ENCODE results near the gene GALNT14. TPM values are rescaled to one million over a fixed set of nuclear protein-coding genes. Genes with fewer than 3 reads are reported as not detected.

The GALNT14 gene
- total and polyA plus RNA-seq, 2 of the 8 experiments (the other 6 are each of a cell fraction or from before 2014, with no cell fraction given): 13.0 to 13.7 TPM

GRCh38 chr2:30883184-30883583, 255.1 kb downstream of the GALNT14 start:
- H3K4me3 ChIP-seq (ENCODE audit: extremely low read depth in 1 of 4, insufficient read depth in 2 of 4, low read depth in 3 of 4, low read length in 4 of 4): no peak overlapping the region
- no peak overlapping the region for H4K8ac ChIP-seq (ENCODE audit: extremely low read depth, insufficient read depth, low read length)
- no peak overlapping the region for H3K56ac ChIP-seq (replicated peaks; ENCODE audit: insufficient read length, low read depth, low read length)
- H3K4me1 ChIP-seq (replicated peaks in 1 of 4; ENCODE audit: control insufficient read depth in 3 of 4, insufficient read depth in 4 of 4, low read length in 3 of 4): peaks cover 2 to 15% (median 8%) of the 10 kb centered on the region in 4 experiments; a peak in 5 of 7 replicates
- H3K4me2 ChIP-seq (ENCODE audit: insufficient read depth in 1 of 2, low read depth in 2 of 2, low read length in 2 of 2): no peak overlapping the region
- no peak overlapping the region for H3K9ac ChIP-seq (replicated peaks in 1 of 4; ENCODE audit: extremely low read depth in 1 of 4, low read depth in 3 of 4, low read length in 3 of 4)
- no peak overlapping the region for H2BK5ac ChIP-seq (ENCODE audit: low read depth, low read length)
- no peak overlapping the region; the same call in 1 of the 2 replicates for H2BK20ac ChIP-seq (ENCODE audit: low read length)
- DNase-seq (ENCODE audit: low read depth in 1 of 2, low spot score in 2 of 2) (no peak), FAIRE-seq (no peak)
- H4K5ac ChIP-seq (ENCODE audit: insufficient read length, low read depth, low read length): no peak overlapping the region
- no peak overlapping the region for H2BK15ac ChIP-seq (ENCODE audit: low read length)
- no peak overlapping the region for H3K27ac ChIP-seq (ENCODE audit: low read depth, low read length)
- H3K79me2 ChIP-seq (ENCODE audit: control insufficient read depth in 1 of 2, insufficient read depth in 2 of 2, low read length in 2 of 2): no peaks in the 10 kb centered on the region
- no peak overlapping the region for H2BK12ac ChIP-seq (ENCODE audit: low read depth, low read length)
- H3K23ac ChIP-seq (ENCODE audit: insufficient read length): no peak overlapping the region
- H2AFZ ChIP-seq (ENCODE audit: low read length): no peak overlapping the region
- no peaks in the 10 kb centered on the region for H3K36me3 ChIP-seq (ENCODE audit: control insufficient read depth in 2 of 4, insufficient read depth in 4 of 4, low read length in 3 of 4)
- H3K4ac ChIP-seq (replicated peaks; ENCODE audit: insufficient read length, low read depth, low read length): no peak overlapping the region
- H3K18ac ChIP-seq (ENCODE audit: extremely low read depth, low read length): no peak overlapping the region
- no peak overlapping the region for H3K14ac ChIP-seq (ENCODE audit: insufficient read length)
- no peak overlapping the region for H4K91ac ChIP-seq (replicated peaks; ENCODE audit: insufficient read length, low read length)
- WGBS, 2 experiments (ENCODE audit: extremely low coverage in 1 of 2, insufficient coverage in 1 of 2, insufficient read length in 1 of 2, insufficient replicate concordance in 2 of 2, low coverage in 1 of 2, low lambda C conversion rate in 2 of 2, missing lambda C conversion rate in 1 of 2): 55% methylated on average over 4 of the region's 4 CpGs; no CpG with 5 or more reads in 1 of the 2 experiments
- H2BK120ac ChIP-seq (replicated peaks; ENCODE audit: low read depth, low read length): no peak overlapping the region
- no peaks in the 10 kb centered on the region for H3K79me1 ChIP-seq (ENCODE audit: low read depth, low read length)
- ChIA-PET POLR2A (ENCODE audit: partially characterized antibody) (interaction anchor here (1.4 kb wide), 1 partner anchor 11 kb away, joined by 4 read pairs; no protein-coding TSS in a partner anchor), CTCF (ENCODE audit: partially characterized antibody) (interaction anchor here (0.6 to 4.7 kb wide), 17 partner anchors 12 to 310 kb away, joined by 3 to 36 read pairs (median 4); no protein-coding TSS in a partner anchor)
- 0 out of 4 replicates have a peak, but pooled peaks cover 5 to 7% of the 10 kb centered on the region in 2 experiments for H3K9me3 ChIP-seq (ENCODE audit: insufficient read depth in 2 of 2, low read depth in 1 of 2, low read length in 1 of 2)
- no peak for TF ChIP-seq HDAC6 (IDR thresholded peaks at IDR 0.05; ENCODE audit: low read depth, low read length)
- TF ChIP-seq RAD21 (IDR thresholded peaks at IDR 0.05 in 1 of 2, conservative IDR thresholded peaks at IDR 0.05 in 1 of 2; ENCODE audit: low read depth in 2 of 2, low read length in 2 of 2): peak; percentile 33 to 49; a peak in 3 of 4 replicates
- no peak for TF ChIP-seq E2F6 (IDR thresholded peaks at IDR 0.05)
- no peak for TF ChIP-seq GABPA (IDR thresholded peaks at IDR 0.05; ENCODE audit: borderline replicate concordance, insufficient read depth, low read length)
- TF ChIP-seq RNF2 (IDR thresholded peaks at IDR 0.05; ENCODE audit: borderline replicate concordance, low read depth, low read length, missing control alignments, poor library complexity, severe bottlenecking): no peak
- peak; percentile 39 to 89 (median 42) for TF ChIP-seq CTCF (IDR thresholded peaks at IDR 0.05; ENCODE audit: control extremely low read depth in 1 of 3, insufficient read depth in 1 of 3, low read depth in 1 of 3, low read length in 3 of 3)
- TF ChIP-seq FOSL1 (IDR thresholded peaks at IDR 0.05; ENCODE audit: insufficient read depth, low read depth, low read length): no peak
- no peak for TF ChIP-seq CBX5 (IDR thresholded peaks at IDR 0.05; ENCODE audit: low read depth, low read length)
- no peak for TF ChIP-seq NRF1 (IDR thresholded peaks at IDR 0.05; ENCODE audit: low read depth, low read length)
- no peak overlapping the region for H2AK5ac ChIP-seq (ENCODE audit: low read depth, low read length)
- no peaks in the 10 kb centered on the region for H4K20me1 ChIP-seq (replicated peaks in 1 of 2; ENCODE audit: control insufficient read depth in 1 of 2, insufficient read depth in 2 of 2, low read length in 2 of 2)
- H3K27me3 ChIP-seq (replicated peaks in 1 of 4; ENCODE audit: control insufficient read depth in 3 of 4, extremely low read depth in 1 of 4, insufficient read depth in 3 of 4, low read length in 3 of 4): no peaks in the 10 kb centered on the region
- no peaks in the 10 kb centered on the region for H3K23me2 ChIP-seq (ENCODE audit: low read depth, low read length)

Measured in H1 (cell line).